T-helper 1 cell treated with Interleukin-12 subunit alpha and Interleukin-12 subunit beta and Interleukin-4 antibody, amounts not matched to agents 30 μg/mL and 1 μg/mL, for 36 hours (primary cell): ENCODE measurements around the gene ZNF311.

Experiments
- H3K27ac Mint-ChIP-seq: one replicate; pipeline ENCODE4 v1.8.0; 2021; ENCODE audit warnings: mild to moderate bottlenecking, mixed read lengths
- H3K27me3 Mint-ChIP-seq: one replicate; pipeline ENCODE4 v1.8.0; 2021; ENCODE audit warnings: low read depth, mixed read lengths
- H3K36me3 Mint-ChIP-seq: one replicate; pipeline ENCODE4 v1.8.0; 2021; ENCODE audit warnings: low read depth, mixed read lengths
- H3K4me1 Mint-ChIP-seq: one replicate; pipeline ENCODE4 v1.8.0; 2021; ENCODE audit warnings: low read depth, mixed read lengths
- H3K4me3 Mint-ChIP-seq: one replicate; pipeline ENCODE4 v1.8.0; 2021; ENCODE audit warnings: mild to moderate bottlenecking, moderate library complexity, mixed read lengths
- H3K9me3 Mint-ChIP-seq: one replicate; pipeline ENCODE4 v1.8.0; 2021; ENCODE audit warnings: mixed read lengths

ZNF311 gene

DNA sequence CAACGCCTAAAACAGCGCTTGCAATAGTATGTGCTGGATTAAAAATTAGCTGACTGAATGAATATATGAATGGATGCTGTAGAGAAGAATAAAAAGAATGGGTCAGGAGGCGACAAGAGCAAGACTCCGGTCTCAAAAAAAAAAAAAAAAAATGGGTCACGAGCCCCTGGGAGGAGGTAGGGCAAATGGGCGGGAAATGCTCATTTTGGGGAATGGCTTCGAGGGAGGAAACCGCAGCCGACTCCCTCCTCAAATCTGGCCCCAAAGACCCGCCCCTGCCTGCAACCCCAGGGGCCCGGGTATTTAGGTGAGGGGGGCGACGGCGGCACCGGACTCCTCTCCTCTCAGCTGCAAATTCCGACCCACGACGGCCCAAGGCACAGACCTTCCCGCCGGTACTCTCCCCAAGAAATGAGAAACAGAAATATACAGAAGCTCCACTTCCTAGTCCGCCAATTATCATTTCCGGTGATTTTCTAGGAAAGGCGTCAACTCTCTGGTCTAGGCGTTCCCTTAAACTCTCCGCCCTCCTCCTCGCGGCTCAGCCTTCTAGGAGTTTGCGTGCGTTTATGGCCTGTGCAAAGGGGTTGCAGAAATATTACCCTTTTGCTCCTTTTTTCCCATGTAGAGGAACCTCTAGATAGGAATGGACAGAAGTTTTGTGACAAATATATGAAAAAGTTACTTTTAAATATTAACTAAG is at the start of gene ZNF311:
Gene ZNF311, minus strand, starts transcription at position 133 of the 703 bp plus-strand sequence. CDS start 1,361 bp downstream, outside the sequence.
- Mint-ChIP-seq H3K4me3 (peak within 1 kb of the TSS; percentile 88), H3K27me3 (peaks cover 16% of the 10 kb centered on the region), H3K27ac (peak within 1 kb of the TSS; percentile 85), H3K36me3 (peaks cover 9% of the 10 kb centered on the region), H3K4me1 (peaks cover 20% of the 10 kb centered on the region), H3K9me3 (peaks cover 14% of the 10 kb centered on the region)

DNA sequence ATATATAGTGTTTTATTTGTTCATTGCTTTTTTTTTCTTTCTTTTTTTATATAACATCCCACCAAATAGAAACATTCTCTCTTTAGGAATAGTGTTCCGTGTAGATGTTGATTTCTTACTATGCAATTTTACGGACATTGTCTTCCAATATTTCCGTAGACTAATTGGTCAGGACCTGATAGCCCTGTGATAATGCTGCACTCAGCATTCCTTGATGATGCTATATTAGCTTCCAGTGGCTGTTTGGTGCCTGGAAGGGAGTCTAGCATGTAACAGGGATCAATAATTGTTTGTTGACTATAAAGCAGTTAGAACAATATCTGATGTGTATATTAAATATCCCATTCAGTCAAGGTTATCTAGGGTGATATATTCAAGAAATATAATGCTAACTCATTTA is 46.6 kb upstream of the ZNF311 start:
- H3K9me3 Mint-ChIP-seq = no peaks in the 10 kb centered on the region
- no peak overlapping the region for H3K4me3 Mint-ChIP-seq
- H3K36me3 Mint-ChIP-seq = no peaks in the 10 kb centered on the region
- no peak overlapping the region for H3K27ac Mint-ChIP-seq
- no peaks in the 10 kb centered on the region for H3K4me1 Mint-ChIP-seq
- peaks cover 8% of the 10 kb centered on the region for H3K27me3 Mint-ChIP-seq

DNA sequence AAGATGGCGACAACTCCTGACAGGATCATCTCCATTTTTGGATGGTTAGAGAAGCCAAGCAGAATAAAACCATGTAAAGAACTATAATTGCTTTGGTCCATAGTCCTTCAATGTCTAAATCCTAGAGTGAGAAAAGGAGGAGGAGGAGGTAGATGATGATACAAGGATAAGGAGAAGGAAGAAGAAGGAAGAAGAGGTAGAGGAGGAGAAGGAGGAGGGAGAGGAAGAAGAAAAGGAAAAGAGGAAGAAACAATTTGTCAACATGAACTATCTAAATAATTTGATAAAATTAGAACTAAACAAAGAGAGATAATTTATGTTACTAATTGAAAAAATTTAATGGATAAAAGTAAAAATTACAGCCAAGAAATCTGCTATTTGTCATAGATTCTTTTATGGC is 40.0 kb upstream of the ZNF311 start, which contains the start of gene OR2W1:
Gene OR2W1, minus strand, starts transcription at position 101 of the 400 bp plus-strand sequence. Its CDS starts 0 bp downstream, at position 101.
- peaks cover 28% of the 10 kb centered on the region for H3K27me3 Mint-ChIP-seq

DNA sequence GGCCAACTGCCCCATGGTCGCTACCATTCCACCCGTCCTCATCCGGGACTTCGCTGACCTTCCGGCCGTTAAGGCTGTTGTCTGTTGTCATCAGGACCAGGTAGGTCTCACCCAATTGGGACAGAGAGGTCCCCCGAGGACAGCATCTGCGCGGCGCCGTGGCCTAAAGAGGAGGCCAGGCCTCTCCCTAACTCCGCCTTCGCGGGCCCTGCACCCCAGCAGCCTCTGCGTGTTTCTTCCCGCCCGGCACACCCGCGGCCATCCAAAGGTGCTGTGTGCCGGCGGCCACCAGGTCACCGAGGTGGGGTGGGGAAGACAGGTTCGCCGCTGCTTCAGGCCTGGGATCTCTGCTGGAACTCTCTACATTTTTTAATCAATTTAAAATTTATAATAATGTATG is 30.8 kb upstream of the ZNF311 start:
- Mint-ChIP-seq H3K4me1 (no peaks in the 10 kb centered on the region), H3K9me3 (no peaks in the 10 kb centered on the region), H3K4me3 (no peak overlapping the region), H3K27ac (no peak overlapping the region), H3K27me3 (peaks cover 17% of the 10 kb centered on the region), H3K36me3 (no peaks in the 10 kb centered on the region)

More for the DNA sequence above, 40.0 kb upstream of the ZNF311 start, which contains the start of gene OR2W1:
- no peaks in the 10 kb centered on the region for H3K4me1 Mint-ChIP-seq
- H3K4me3 Mint-ChIP-seq = no peak within 1 kb of the TSS
- no peak within 1 kb of the TSS for H3K27ac Mint-ChIP-seq
- H3K9me3 Mint-ChIP-seq = no peaks in the 10 kb centered on the region
- no peaks in the 10 kb centered on the region for H3K36me3 Mint-ChIP-seq

- Mint-ChIP-seq H3K27ac (no peak overlapping the region), H3K4me3 (no peak overlapping the region), H3K4me1 (no peaks in the 10 kb centered on the region), H3K27me3 (peaks cover 13% of the 10 kb centered on the region), H3K36me3 (no peaks in the 10 kb centered on the region), H3K9me3 (no peaks in the 10 kb centered on the region)
Measured at GRCh38 chr6:29028821-29029220, 23.7 kb upstream of the ZNF311 start.

- Mint-ChIP-seq H3K4me1 (no peaks in the 10 kb centered on the region), H3K9me3 (no peaks in the 10 kb centered on the region), H3K27me3 (peaks cover 24% of the 10 kb centered on the region), H3K4me3 (no peak overlapping the region), H3K27ac (no peak overlapping the region), H3K36me3 (no peaks in the 10 kb centered on the region)
Measured at GRCh38 chr6:29025927-29026585, 20.9 kb upstream of the ZNF311 start.

- no peaks in the 10 kb centered on the region for H3K36me3 Mint-ChIP-seq
- H3K27ac Mint-ChIP-seq = no peak overlapping the region
- H3K9me3 Mint-ChIP-seq = no peaks in the 10 kb centered on the region
- peaks cover 8% of the 10 kb centered on the region for H3K4me1 Mint-ChIP-seq
- peaks cover 48% of the 10 kb centered on the region for H3K27me3 Mint-ChIP-seq
- H3K4me3 Mint-ChIP-seq = no peak overlapping the region
Measured at GRCh38 chr6:29021434-29021833, 16.3 kb upstream of the ZNF311 start.

- Mint-ChIP-seq H3K4me1 (peaks cover 15% of the 10 kb centered on the region), H3K4me3 (no peak overlapping the region), H3K36me3 (no peaks in the 10 kb centered on the region), H3K9me3 (peaks cover 5% of the 10 kb centered on the region), H3K27ac (no peak overlapping the region), H3K27me3 (peaks cover 46% of the 10 kb centered on the region)
Measured at GRCh38 chr6:29019629-29020028, 14.5 kb upstream of the ZNF311 start.

- H3K27ac Mint-ChIP-seq = no peak overlapping the region
- peaks cover 5% of the 10 kb centered on the region for H3K9me3 Mint-ChIP-seq
- no peaks in the 10 kb centered on the region for H3K36me3 Mint-ChIP-seq
- H3K4me3 Mint-ChIP-seq = peak overlapping the region; percentile 87
- peaks cover 44% of the 10 kb centered on the region for H3K27me3 Mint-ChIP-seq
- H3K4me1 Mint-ChIP-seq = peaks cover 15% of the 10 kb centered on the region
Measured at GRCh38 chr6:29017428-29017802, 12.3 kb upstream of the ZNF311 start.

DNA sequence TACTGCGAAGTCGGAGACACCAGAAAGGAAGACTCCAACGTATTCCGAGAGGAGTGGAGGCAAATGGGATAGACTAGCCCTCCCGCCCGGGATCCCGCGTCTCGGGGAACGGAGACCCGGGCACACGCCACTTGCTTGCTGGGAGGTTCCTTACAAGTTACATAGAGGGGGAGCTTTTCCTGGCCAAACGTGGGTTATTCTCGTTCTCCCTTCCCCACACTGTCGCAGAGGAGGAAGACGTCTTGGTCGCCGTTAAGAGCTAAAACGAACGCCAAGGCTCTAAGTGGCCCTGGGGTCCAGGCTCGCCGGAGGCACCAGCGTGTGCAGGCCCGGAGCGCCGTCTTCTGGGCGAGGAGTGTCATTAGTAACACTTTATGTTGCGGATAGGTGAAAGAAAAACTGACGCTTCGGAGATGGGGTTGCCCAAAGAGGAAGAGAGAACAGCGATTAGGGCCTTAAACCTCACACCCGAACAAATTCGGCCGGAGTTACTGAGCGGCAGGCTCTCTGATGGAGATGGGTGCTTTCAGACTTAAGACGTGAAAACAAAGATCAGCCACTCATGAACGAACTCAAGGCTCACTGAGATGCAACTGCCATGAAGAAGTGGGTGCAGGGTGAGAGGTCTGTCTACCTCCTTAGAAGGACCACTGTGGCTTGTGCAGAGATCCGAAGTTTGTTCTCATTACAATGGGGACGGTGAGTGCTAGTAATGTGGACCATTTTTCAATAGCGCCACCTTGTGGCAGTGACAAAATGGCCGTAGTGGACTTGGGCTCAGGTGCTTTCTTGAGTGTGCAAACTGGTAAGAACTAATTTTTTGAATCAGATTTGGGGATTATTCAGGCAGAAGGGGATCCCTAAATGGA is 11.7 kb upstream of the ZNF311 start:
- peaks cover 5% of the 10 kb centered on the region for H3K9me3 Mint-ChIP-seq
- H3K36me3 Mint-ChIP-seq = no peaks in the 10 kb centered on the region
- peaks cover 15% of the 10 kb centered on the region for H3K4me1 Mint-ChIP-seq
- H3K27me3 Mint-ChIP-seq = peaks cover 38% of the 10 kb centered on the region
- peak overlapping the region; percentile 84 for H3K27ac Mint-ChIP-seq
- peak overlapping the region; percentile 87 for H3K4me3 Mint-ChIP-seq

DNA sequence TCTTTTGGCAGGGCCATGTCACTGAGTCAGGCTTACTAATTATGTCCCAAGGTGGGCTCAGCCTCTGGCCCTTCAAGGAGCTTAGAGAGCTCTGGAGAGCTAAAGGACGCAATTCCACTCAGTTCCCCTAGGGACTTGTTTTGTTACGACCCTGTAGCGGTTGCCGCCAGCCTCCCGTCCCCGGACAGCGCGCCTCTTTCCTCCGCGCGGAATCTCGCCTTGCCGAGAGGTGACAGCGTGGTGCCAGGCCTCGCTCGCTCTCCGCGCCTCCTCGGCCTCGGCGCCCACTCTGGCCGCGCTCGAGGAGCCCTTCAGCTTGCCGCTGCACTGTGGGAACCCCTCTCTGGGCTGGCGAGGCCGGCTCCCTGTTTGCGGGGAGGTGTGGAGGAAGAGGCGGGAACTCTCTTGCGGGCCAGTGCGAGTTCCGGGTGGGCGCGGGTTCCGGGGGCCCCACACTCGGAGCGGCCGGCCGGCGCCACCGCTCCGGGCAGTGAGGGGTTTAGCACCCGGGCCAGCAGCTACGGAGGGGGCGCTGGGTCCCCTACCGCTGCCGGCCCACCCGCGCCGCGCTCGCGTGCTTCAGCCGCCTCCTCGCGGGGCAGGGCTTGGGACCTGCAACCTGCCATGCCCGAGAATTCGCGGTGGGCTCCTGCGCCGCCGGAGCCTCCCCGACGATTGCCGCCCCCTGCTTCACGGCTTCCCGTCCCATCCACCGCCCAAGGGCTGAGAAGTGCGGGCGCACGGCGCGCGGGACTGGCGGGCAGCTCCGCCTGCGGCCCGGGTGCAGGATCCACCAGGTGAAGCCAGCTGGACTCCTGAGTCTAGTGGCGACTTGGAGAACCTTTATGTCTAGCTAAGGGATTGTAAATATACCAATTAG is 9.9 kb upstream of the ZNF311 start:
- Mint-ChIP-seq H3K36me3 (peaks cover 3% of the 10 kb centered on the region), H3K4me3 (no peak overlapping the region), H3K4me1 (peaks cover 21% of the 10 kb centered on the region), H3K27me3 (peaks cover 41% of the 10 kb centered on the region), H3K9me3 (peaks cover 5% of the 10 kb centered on the region), H3K27ac (no peak overlapping the region)

- peak overlapping the region; percentile 78 for H3K27ac Mint-ChIP-seq
Measured at GRCh38 chr6:29011276-29011734, 6.2 kb upstream of the ZNF311 start.

GRCh38 chr6:29009358-29009757 is 4.2 kb upstream of the ZNF311 start:
- H3K36me3 Mint-ChIP-seq = peaks cover 12% of the 10 kb centered on the region
- peaks cover 14% of the 10 kb centered on the region for H3K9me3 Mint-ChIP-seq
- H3K4me3 Mint-ChIP-seq = no peak overlapping the region
- H3K27me3 Mint-ChIP-seq = peaks cover 32% of the 10 kb centered on the region
- H3K27ac Mint-ChIP-seq = no peak overlapping the region
- peaks cover 25% of the 10 kb centered on the region for H3K4me1 Mint-ChIP-seq

More at GRCh38 chr6:29011276-29011734, 6.2 kb upstream of the ZNF311 start:
- peaks cover 5% of the 10 kb centered on the region for H3K9me3 Mint-ChIP-seq
- H3K4me3 Mint-ChIP-seq = peak overlapping the region; percentile 90
- H3K27me3 Mint-ChIP-seq = peaks cover 32% of the 10 kb centered on the region
- peaks cover 3% of the 10 kb centered on the region for H3K36me3 Mint-ChIP-seq
- peaks cover 13% of the 10 kb centered on the region for H3K4me1 Mint-ChIP-seq
